Dermis blood vessel endothelial cell (primary cell): ENCODE data around the gene BNIP5. TPM values are rescaled to one million over a fixed set of nuclear protein-coding genes. Genes with fewer than 3 reads are reported as not detected.
"Not testable (repeated sequence)": the region's sequence is repeated elsewhere in the genome, so short reads cannot be mapped to it uniquely, and the experiment has no call there.

ENCODE experiments used
- DNase-seq: peaks from one replicate; pipeline ENCODE4 v3.0.0; 2010
- total RNA-seq: library from RNA; depleted of rRNA; stranded (reverse); fragments of >200 nt; gene quantifications from 2 replicates; pipeline ENCODE4 v1.2.3, GENCODE V29; 2014

BNIP5 gene
- total RNA-seq, 1 donor from 2014 or later: not detected

DNA sequence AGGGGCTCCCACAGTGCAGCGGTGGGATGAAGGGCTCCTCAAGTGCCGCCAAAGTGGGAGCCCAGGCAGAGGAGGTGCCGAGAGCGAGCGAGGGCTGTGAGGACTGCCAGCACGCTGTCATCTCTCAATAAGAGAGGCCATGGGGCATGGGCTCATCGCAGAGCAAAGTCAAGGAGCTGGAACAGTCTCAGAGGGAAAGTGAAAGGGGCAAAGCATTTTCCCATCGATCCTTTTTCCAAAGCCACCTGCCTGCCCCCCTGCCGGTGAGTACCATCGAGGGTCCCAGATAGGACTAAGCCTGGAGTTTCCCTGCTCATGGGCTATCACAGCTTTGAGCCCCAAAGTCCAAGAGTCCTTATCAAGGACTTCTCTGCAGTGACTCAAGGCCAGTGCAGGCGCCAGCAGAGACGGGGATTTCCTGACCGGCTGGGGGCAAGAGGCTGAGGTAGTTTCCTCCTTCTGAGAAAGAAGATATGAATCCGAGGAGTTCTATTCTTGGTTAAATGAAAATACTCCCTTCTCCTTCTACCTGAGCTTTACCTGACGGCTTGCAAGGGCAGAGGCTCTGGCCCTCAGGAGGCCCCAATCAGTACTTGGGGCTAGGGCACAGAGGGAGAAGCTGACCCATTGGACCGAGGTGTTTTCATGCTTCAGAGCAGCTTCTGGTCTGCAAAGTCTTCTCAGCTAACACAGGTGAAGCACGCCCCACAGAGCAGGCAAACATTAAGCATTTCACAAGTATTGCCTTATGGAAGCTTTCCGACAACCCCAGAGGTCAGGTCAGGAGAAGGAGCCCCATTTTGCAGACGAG, 28.2 kb upstream of the BNIP5 start:
- DNase-seq: peak; percentile 66

GRCh38 chr6:36364061-36364635, 27.5 kb upstream of the BNIP5 start:
- not testable (repeated sequence) for DNase-seq

GRCh38 chr6:36363371-36363752, 26.7 kb upstream of the BNIP5 start:
- DNase-seq: not testable (repeated sequence)

GRCh38 chr6:36362551-36363370, 26.1 kb upstream of the BNIP5 start:
- no peak for DNase-seq

- DNase-seq: no peak
Measured at GRCh38 chr6:36361071-36361470, 24.4 kb upstream of the BNIP5 start.

GRCh38 chr6:36360241-36361054, 23.8 kb upstream of the BNIP5 start:
- DNase-seq: peak; percentile 85

DNA sequence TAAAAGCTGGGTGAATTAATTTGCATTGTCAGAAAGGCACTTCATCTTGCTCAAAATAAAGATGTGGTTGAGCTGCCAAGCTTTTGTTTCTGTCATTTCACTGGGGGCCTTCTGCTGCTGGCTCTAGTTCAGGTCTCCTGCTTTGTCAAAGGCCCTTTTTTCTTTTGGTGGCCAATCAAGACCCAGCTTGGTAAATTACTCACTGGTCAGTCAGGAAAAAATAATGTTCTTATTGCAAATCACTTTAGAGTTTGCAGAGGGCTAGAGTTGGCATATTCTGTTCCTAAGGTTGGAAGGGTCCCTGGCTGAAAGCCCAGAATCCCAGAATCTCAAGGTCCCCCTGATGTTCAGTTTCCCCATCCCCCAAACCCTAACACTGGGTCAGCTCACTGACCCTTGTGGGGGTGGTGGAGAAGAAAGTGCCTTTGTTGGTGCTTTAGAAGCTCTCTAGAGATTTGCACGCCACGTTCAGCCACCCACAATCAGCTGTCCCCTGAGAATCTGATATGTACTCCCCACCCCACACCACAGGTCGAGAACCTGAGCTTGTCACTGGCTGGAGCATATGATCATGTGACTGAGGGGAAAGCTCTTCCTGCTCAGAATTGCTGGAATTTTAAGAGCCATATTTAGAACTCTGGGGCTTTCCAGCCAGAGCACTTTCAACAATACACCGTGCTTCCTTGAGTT, 21.7 kb upstream of the BNIP5 start:
- peak; percentile 73 for DNase-seq

DNA sequence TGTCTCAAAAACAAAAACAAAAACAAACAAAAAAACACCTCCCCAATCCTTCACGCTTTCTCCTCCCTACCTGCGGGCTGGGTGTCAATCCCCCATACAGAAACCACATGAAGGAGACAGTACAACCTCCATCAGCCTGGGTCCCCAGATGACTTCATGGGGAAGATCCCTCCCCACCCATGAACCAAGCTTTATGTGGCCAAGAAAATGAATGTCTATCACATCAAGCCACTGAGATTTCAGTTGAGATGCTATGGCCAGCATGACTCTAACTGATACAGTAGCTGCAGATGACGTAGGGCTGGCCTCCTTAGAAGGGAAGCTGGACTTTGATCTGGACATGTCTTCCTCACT, 21.2 kb upstream of the BNIP5 start:
- no peak for DNase-seq

DNA sequence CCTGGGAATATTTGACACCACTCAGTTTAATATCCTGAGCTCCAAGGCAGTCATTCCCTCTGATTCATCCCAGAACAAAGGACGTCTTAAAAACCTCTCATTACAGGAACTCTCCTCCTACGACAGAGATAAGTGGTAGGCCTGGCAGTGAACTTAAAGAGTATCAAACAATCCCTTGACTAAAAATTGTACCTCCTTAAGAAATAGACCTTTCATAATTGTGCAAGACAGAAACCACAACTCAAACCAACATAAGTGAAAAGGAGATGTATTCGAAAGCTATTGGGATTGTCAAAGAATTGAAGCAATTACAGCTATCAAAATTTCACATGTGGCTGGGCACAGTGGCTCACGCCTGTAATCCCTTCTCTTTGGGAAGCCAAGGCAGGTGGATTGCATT, 19.1 kb upstream of the BNIP5 start:
- DNase-seq: peak; percentile 36

DNA sequence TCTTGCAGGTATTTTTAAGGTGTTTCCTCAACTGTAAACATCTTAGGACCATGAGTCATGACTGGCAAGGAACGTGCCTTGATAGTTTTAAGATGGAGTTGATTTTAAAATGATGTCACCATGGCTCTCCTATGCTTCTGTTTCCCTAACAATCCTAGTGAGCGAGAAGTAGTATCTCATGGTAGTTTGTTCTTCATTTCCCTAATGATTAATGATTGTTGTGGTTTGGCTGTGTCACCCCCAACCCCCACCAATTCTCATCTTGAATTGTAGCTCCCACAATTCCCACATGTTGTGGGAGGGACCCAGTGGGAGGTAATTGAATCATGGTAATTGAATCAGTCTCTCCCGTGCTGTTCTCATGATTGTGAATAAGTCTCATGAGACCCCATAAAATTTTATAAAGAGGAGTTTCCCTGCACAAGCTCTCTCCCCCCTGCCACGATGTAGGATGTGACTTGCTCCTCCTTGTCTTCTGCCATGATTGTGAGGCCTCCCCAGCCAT, 16.8 kb upstream of the BNIP5 start:
- DNase-seq: peak; percentile 48

- no peak for DNase-seq
Measured at GRCh38 chr6:36352477-36353157, 15.9 kb upstream of the BNIP5 start.

- DNase-seq: peak; percentile 91
Measured at GRCh38 chr6:36350681-36351571, 14.2 kb upstream of the BNIP5 start.

DNA sequence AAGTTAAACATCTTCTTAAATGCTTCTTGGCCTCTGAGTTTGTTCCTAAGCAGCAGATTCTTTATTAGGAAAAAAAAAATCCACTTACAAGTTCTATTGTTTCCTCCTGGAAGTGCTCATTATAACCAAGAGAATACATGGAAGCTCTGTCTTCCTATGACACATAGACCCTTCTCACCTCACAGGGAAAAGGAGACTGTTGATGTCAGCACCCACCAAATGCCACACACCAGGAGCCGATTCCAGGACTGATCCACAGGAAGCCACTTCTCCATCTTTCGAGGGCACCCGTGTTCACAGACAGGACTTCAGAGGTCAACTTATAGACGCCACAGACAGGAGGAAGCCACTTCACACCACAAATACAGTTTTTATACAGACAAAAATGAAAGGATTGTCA, 13.4 kb upstream of the BNIP5 start:
- DNase-seq: peak; percentile 95

- peak; percentile 48 for DNase-seq
Measured at GRCh38 chr6:36349240-36349639, 12.6 kb upstream of the BNIP5 start.

GRCh38 chr6:36347621-36348020, 10.9 kb upstream of the BNIP5 start:
- no peak for DNase-seq

DNA sequence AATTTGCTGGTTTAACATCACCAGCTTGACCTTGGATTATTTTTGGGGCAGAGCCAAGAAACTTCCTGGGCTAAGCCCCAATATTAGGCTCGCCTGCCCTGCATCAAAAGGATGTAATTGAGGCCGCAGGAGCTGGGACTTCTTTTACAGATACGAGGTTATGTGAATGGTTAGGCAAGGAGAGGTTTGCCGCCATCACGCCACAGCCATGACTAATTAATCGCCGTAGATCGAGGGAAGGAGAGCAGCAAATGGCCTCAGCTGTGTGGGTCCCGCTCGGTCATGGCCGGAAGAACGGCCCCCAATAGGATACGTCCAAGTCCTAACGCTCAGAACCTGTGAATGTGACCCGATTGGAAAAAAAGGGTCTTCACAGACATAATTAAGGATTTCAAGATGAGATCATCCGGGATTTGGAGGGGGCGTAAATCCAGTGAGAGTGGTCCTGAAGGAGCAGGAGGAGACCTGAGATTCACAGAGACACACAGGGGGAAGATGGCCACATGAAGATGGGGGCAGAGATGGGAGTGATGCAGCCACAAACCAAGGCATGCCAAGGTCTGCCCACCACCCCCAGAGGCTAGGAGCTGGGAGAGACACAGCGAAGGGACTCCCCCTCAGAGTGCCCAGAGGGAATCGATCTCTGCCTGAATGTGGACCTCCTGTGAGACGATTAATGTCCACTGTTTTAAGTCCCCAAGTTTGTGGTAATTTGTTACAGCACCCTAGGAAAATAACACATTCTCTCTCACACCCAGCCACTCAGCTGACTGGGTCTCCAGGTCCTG, 10.0 kb upstream of the BNIP5 start:
- no peak for DNase-seq

DNA sequence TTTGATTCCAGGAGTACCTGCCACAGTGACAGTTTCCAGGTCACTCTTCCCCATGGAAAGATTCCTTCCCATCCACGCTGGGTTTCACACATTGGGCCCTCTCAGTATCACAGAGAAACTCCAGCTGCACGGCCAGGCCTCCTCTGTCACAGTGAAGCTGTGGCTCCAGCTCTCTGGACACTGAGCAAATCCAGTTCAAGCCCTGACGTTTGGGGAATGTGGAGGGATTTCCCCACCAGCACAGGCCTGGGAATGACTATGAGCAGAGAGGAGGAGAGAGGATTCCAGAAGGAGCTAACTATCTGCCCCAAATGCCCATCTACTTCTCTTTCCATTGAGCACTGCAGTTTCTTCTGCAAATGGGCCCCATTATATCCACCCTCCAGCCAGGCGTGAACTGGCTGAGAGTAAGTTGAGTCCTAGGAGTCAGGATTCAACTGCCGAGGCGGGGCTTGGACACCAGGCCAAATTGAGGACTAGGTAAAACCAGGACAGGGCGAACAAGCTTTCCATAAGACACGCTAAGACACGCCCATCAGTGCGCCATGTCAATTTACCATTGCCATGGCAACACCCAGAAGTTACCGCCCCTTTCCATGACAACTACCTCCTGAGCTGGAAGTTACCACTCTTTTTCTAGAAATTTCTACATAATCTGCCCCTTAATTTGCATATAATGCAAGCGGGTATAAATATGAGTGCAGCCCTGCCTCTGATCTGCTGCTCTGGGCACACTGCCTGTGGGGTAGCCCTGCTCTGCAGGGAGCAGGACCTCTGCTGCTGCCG, 9.2 kb upstream of the BNIP5 start:
- DNase-seq: no peak

DNA sequence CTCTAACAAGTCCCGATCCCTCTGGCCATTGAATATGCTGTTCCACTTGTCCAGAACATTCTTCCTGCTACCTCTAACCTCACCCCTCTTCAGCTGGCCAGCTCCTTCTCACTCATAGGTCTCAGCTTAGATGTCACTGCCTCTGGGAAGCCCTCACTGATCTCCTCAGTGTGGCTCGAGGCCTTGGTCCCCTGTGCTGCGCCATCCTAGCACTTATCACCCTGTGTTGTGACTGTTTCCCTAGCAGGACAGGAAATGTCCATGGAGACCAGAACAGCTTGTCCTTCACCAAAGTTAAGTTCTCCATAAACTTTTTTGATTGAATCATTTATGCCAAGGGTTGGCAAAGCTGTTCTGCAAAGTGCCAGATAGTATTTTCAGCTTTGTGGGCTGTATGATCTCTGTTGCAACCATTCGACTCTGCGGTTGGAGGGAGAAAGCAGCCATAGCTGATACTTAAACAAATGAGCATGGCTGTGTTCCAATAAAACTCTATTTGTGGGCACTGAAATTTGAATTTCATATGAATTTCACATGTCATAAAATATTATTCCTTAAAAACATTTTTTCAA, 6.5 kb upstream of the BNIP5 start:
- no peak for DNase-seq
